Psoas muscle (tissue), 8 donors: Measurements from ENCODE around the gene FCMR. TPM values are rescaled to one million over a fixed set of nuclear protein-coding genes. Genes with fewer than 3 reads are reported as not detected.
A peak's percentile ranks its signal among the peaks of the same experiment; 100 is the strongest.

ENCODE experiments used
- ATAC-seq, 4 donors: fragments of 200-7000 bp; cut with Tn5 transposase; one replicate each; pipeline ENCODE4 v1.9.1; 2020; ENCODE audit warnings: moderate library complexity in 3 of 4, mild to moderate bottlenecking in 2 of 4
- DNase-seq, 2 donors: peaks; one replicate each; pipeline ENCODE4 v3.0.0-alpha.2; 2020
- H3K27ac ChIP-seq: fragments of 200-600 bp; one replicate; pipeline ENCODE4 v1.8.0; 2022
- H3K27me3 ChIP-seq, 3 donors: fragments of 200-600 bp in 1 of 3; one replicate each; pipeline versions ENCODE4 v1.6.1 to v1.8.0; 2013 to 2022; ENCODE audit warnings: low read length in 2 of 3, mild to moderate bottlenecking in 2 of 3, moderate library complexity in 1 of 3; ENCODE audit not compliant: insufficient read depth in 3 of 3
- H3K36me3 ChIP-seq, 2 donors: fragments of 200-600 bp in 1 of 2; one replicate each; pipeline versions ENCODE4 v1.6.1 to v1.8.0; 2013 to 2022; ENCODE audit warnings: low read depth in 1 of 2, mild to moderate bottlenecking in 1 of 2, moderate library complexity in 1 of 2; ENCODE audit not compliant: insufficient read depth in 1 of 2
- H3K4me1 ChIP-seq: fragments of 200-600 bp; one replicate; pipeline ENCODE4 v1.8.0; 2022
- H3K4me3 ChIP-seq: fragments of 200-600 bp; one replicate; pipeline ENCODE4 v1.8.0; 2022; ENCODE audit warnings: mild to moderate bottlenecking
- H3K9me3 ChIP-seq: fragments of 200-600 bp; one replicate; pipeline ENCODE4 v1.8.0; 2022
- WGBS, 3 donors: extraction: QIAGEN DNeasy Blood & Tissue Kit; methylation state at CpG; one replicate each; pipeline versions ENCODE4 v1.1.6 to v1.1.7; 2013; 5-methylcytosine and 5-hydroxymethylcytosine counted together
- intact Hi-C, 2 donors: fragments of 100-400 bp; cut with DNase I; formaldehyde crosslinking; loops; one replicate each; pipeline versions ENCODE4 v1.11.0 to v1.14.2; 2022
- polyA plus RNA-seq, 3 donors: library from polyadenylated mRNA; stranded (reverse); fragments of 200-250 nt; gene quantifications; one replicate each; pipeline ENCODE4 v1.2.3, GENCODE V29; 2013
- total RNA-seq, 4 donors: library from RNA; stranded (reverse); fragmentation: NEBNext Ultra II Directional in 2 of 4; extraction: Animal tissue kit (Norgen Biotek cat#: 25700) in 2 of 4; gene quantifications; one replicate each; pipeline versions ENCODE4 v1.2.1 to v1.2.4, GENCODE V29; 2021 to 2023
- TF ChIP-seq, protein P1 (sequence below): fragments of 200-600 bp; IDR thresholded peaks from one replicate; pipeline ENCODE4 v1.8.0; 2022; ENCODE audit warnings: antibody characterized with exemption
- donor health status: healthy with polysubstance abuse.
- donor health status: DM: no; HTN: no; CAD: no; lungs with moderate emphysema.
- donor health status: Bipolar disorder and iron deficiency.
- donor health status: healthy.
- donor health status: DM: yes; HTN: yes; CAD: no.
- donor health status: DM: no; HTN: no; CAD: no.
- donor health status: DM: no; HTN: no; CAD: no.
- donor health status: DM: yes; HTN: yes; CAD: no.

Gene FCMR
- total and polyA plus RNA-seq, 7 donors: 1.0 to 29.5 (median 4.4) TPM

GRCh38 chr1:206898089-206898914 lies 23.4 kb downstream of the FCMR start:
- peak; percentile 25 to 68 (median 30) for ATAC-seq
- no peak for DNase-seq
- H3K36me3 ChIP-seq: no peaks in the 10 kb centered on the region
- H3K4me3 ChIP-seq: no peak overlapping the region
- intact Hi-C loops: no loop called here
- H3K4me1 ChIP-seq: no peaks in the 10 kb centered on the region
- WGBS, 3 donors: 61 to 74% (median 68%) methylated on average over 11 of the region's 11 CpGs
- H3K9me3 ChIP-seq: no peaks in the 10 kb centered on the region
- H3K27ac ChIP-seq: no peak overlapping the region
- peaks cover 0 to 4% (median 0%) of the 10 kb centered on the region in 3 donors for H3K27me3 ChIP-seq
- TF ChIP-seq, protein P1, sequence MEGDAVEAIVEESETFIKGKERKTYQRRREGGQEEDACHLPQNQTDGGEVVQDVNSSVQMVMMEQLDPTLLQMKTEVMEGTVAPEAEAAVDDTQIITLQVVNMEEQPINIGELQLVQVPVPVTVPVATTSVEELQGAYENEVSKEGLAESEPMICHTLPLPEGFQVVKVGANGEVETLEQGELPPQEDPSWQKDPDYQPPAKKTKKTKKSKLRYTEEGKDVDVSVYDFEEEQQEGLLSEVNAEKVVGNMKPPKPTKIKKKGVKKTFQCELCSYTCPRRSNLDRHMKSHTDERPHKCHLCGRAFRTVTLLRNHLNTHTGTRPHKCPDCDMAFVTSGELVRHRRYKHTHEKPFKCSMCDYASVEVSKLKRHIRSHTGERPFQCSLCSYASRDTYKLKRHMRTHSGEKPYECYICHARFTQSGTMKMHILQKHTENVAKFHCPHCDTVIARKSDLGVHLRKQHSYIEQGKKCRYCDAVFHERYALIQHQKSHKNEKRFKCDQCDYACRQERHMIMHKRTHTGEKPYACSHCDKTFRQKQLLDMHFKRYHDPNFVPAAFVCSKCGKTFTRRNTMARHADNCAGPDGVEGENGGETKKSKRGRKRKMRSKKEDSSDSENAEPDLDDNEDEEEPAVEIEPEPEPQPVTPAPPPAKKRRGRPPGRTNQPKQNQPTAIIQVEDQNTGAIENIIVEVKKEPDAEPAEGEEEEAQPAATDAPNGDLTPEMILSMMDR: no peak

GRCh38 chr1:206897175-206897574 lies 24.6 kb downstream of the FCMR start, which contains the start of gene IL24:
Gene IL24 (plus strand): TSS chr1:206897443. CDS start chr1:206897833, 390 bp downstream.
- TF ChIP-seq, protein P1: no peak
- no peak within 1 kb of the TSS for H3K27ac ChIP-seq
- H3K27me3 ChIP-seq: peaks cover 0 to 4% (median 0%) of the 10 kb centered on the region in 3 donors
- DNase-seq (no peak), ATAC-seq (no peak)
- H3K4me3 ChIP-seq: no peak within 1 kb of the TSS
- H3K4me1 ChIP-seq: peaks cover 10% of the 10 kb centered on the region
- intact Hi-C loops: no loop called here
- no peaks in the 10 kb centered on the region for H3K36me3 ChIP-seq
- WGBS, 3 donors: 69 to 77% (median 69%) methylated on average over 4 of the region's 4 CpGs
- no peaks in the 10 kb centered on the region for H3K9me3 ChIP-seq

GRCh38 chr1:206896261-206896660 lies 25.5 kb downstream of the FCMR start:
- WGBS, 3 donors: 69 to 73% (median 72%) methylated on average over 3 of the region's 3 CpGs
- Histone ChIP-seq H3K4me1 (peaks cover 12% of the 10 kb centered on the region), H3K27me3 (peaks cover 0 to 4% (median 0%) of the 10 kb centered on the region in 3 donors), H3K9me3 (no peaks in the 10 kb centered on the region), H3K36me3 (no peaks in the 10 kb centered on the region), H3K4me3 (no peak overlapping the region), H3K27ac (no peak overlapping the region)
- DNase-seq (no peak), ATAC-seq (peak in 2 of 4 donors; percentile 14 to 46)
- intact Hi-C loops: no loop called here
- TF ChIP-seq, protein P1: no peak

GRCh38 chr1:206895837-206896242 lies 25.9 kb downstream of the FCMR start:
- Histone ChIP-seq H3K36me3 (no peaks in the 10 kb centered on the region), H3K27ac (no peak overlapping the region), H3K4me1 (peaks cover 14% of the 10 kb centered on the region), H3K4me3 (no peak overlapping the region), H3K27me3 (peaks cover 0 to 4% (median 0%) of the 10 kb centered on the region in 3 donors), H3K9me3 (no peaks in the 10 kb centered on the region)
- TF ChIP-seq, protein P1: no peak
- WGBS, 3 donors: 45 to 53% (median 49%) methylated on average over 3 of the region's 3 CpGs
- peak in 2 of 4 donors; percentile 76 to 82 for ATAC-seq
- no peak for DNase-seq
- intact Hi-C loops: no loop called here
